NCI-H128 (cell line): ENCODE data around the gene ANXA6.
A peak's percentile ranks its signal among the peaks of the same experiment; 100 is the strongest.

ENCODE experiments used
- DNase-seq: peaks from one replicate; lab custom pipeline; 2025; ENCODE audit not compliant: unreplicated experiment; lab: John Stamatoyannopoulos, UW

ANXA6 gene

DNA sequence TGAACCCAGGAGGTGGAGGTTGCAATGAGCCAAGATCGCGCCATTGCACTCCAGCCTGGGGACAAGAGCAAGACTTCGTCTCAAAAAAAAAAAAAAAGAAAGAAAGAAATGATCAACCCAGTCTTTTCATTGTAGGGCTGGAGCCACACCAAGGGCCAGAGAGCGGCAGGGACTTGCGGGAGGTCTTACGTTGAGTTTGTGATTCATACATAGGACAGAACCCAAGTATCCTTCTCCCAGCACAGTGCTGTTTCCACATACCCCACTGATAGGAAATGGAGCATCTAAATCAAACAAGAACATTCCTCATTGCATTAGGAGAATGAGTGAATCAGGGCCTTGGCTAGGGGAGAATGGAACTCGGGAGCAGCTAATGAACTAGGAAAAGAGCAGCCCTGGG, 73.2 kb downstream of the ANXA6 start:
- no peak for DNase-seq

DNA sequence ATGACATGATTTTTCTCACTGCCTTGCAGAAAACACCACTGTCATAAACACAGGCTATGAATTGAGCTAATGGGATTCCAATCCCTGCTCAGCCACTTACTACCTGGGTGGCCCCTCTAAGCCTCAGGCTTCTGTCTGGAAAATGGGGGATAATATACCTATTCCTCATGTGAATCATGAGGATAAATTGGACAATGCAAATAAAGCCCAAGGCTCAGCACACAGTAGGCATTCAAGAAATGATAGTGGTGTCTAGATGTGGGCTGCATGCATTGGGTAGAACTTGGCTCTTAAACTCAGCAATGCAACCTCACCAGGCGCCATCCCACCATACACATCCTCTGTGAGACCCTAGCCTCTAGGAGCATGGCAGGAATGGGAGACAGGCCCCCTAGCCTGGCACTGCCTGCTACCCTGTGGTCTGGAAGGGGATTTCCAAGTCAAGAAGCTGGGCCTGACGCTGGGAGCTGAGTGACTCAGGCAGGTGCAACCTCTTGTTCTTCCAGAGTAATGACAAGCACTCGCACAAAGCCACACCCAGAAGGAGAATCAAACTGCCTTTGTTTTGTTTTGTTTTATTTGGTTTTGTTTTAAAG, 74.4 kb downstream of the ANXA6 start:
- DNase-seq: no peak

DNA sequence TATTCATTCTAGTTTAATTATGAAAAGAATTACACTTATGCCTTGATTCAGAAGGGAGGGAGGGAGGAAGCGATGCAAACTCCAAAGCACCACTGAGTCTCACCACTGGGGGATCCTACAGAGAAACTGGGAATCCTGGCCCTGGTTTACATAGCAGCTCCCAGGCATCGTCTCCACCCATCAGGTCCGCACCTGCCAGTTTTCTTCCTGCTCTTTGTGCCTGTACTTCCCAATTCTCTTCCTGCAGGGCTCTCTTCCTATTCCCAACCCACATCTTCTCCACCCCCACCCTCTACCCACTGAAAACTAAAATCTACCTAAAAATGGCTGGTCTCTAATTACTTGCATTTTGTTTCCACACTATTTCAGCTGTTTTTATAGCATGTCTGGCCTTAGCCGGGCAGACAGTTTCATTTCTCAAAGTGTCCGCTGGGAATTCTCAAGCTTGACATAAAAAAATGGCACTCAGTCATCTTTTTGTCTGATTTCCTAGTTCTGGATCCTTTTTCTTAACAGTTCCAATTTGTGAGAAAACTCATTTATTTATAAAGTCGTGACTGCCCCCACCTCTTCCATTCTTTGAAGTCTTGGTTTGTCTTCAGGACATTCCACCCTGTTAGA, 75.2 kb downstream of the ANXA6 start:
- no peak for DNase-seq

DNA sequence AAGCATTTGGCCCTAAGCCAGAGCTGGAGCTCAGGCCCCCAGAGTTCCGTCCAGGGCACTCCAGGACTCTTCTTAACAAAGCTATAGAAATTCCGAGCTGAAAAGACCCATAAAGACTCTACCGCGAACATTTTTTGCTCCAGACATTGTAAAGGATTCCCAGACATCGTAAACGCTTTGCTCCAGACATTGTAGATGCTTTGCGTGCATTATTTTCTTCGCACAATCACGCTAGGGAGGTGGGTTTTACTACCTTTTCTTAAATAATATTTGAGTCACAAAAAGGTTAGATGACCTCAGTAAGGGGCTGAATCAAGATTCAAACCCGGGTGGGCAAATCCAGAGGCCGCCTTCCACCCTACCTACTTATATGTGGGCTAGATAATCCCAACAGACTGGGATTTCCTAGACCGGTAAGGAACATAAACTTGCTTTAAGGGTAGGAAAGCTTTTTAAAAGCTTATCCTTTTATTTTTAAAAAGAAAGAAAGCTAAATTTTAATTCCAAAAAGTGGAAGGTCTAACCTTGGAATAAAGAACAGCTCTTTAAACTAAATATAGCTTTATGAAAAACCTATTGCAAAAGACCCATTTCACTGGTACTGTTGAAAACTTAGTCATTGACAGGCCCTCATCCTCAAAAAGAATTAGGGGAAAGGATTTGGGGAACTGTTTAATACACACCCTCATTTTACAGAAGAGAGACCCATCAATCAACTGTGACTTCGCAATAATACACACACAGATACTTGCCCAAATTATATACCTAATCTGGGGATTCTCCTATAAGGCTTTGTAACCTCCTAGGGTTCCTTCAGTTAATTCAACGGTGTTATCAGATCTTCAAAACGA, 75.9 kb downstream of the ANXA6 start:
- DNase-seq: no peak

DNA sequence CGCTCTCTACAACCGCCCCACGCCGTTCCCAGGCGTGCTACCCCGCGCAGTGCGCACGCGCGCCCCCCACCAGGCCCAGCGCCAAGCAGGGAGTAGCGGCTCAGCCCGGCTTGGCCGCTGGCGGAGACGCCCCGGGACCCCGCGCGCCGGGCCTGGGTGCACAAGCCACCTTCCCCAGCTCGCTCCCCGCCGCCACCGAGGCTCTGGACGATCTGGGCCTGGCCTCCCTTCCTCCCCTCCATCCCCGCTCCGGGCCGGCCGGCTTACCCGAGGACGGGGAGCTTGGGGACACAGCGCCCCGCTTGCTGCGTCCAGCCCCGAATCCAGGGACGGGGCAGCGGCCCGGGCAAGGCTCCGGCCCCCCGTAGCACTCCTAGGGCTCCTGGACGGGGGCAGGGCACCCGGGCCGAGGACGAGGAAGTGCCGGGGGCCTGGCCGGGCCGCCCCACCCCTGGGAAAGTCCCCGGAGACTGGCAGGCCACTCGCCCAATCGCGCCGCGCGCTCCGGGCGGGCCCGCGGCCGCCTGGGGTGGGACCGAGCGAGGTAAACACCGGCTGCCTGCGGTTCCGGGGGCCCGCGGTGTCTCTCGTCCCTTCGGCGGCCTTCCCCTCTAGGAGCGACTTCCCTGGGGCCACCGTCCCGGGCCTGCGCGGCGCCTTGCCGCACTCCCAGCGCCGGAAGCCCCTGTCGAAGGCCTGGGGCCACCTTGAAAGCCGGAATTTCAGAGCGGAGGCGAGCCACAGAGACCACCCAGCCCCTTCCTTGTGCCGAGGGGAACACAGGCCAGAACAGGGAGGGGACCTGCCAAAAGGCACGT, 76.8 kb downstream of the ANXA6 start, which contains the start of gene TNIP1:
TNIP1 (minus strand) TSS at position 422 of the 818 bp plus-strand sequence. CDS start 15,939 bp downstream, outside the sequence.
- peak; percentile 30 for DNase-seq

DNA sequence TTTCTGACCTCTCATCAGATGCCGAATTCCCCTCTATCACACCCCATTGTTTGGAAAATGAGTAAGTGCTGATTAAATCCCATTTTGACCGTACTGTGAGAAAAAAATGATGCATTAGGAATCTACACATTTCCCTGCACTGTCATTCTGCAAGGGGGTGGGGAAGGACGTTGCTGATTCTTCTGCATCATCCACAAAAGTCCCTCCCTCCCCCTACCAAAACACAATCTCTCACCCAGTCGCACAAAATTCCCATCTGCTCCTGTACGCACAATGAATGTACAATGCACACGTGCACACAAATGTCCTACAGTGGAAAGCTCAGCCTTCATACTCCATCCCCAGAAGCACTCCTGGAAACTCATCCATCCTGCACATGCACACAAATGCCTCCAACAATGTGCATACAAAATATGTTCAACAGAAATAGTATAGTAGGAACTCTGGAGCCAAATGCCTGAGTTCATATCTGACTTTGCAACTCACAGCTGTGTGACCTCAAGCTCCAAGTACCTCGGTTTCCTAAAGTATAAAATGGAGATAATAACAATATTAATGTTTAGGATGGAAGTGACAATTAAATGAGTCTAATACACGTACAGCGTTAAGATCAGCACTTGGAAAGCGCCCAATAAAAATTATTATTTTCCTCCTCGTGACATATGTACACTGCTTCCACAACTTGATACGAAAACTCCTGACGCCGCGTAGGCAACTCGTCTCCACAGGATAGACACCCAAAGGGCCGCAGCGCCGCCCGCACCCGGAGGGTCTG, 77.6 kb downstream of the ANXA6 start:
- DNase-seq: no peak

DNA sequence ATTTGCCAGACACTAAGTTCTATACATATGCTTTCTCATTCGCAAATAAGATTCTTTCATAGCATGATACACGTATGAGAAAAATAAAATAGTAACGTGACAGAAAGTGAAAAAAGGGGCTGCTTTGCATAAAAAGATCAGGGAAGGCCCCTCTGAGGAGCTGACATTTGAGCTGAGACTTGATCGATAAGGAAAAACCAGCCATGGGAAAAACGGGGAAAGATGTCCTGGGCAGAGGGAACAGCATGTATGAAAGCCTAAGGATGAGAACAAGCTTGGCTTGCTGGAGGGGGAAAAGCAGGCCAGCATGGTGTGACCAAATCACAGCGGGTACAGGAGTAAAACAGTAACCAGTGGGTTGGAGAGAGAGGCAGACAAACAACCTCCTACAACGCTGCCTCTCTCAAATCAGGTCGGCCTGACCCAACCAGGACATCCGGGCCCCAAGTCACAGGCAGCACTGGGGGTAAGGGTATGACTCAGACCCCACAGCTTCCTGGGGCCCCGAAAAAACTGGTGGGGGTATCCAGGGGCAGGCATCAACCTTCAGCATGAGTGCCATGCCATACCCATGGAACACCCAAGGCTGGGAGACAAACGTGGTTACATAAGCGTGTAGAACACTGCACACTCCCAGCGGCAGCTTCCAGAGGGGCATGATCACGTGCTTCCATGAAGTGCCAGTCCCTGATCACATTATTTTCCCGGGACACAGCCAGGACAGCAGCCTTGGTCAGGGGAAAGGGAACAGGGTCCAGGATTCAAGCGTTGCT, 78.9 kb downstream of the ANXA6 start:
- no peak for DNase-seq

DNA sequence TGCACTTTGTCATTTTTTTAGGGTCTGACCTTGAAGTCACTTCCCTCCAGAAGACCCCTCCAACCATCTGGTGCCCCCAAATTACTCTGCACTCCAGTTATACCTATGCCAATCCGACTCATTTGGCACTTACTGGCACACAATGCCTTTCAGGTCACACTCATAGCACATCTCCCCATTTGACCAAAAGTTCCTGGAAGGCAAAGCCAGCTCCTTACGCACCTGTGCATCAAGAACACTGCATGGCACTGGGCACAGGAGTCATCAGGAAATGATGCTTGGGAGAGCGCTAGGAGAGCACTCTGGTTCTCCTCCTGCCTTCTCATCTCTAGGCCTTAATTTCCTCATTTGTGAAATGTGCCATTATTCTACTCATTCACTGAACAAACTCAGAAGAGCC, 79.6 kb downstream of the ANXA6 start:
- DNase-seq: no peak

DNA sequence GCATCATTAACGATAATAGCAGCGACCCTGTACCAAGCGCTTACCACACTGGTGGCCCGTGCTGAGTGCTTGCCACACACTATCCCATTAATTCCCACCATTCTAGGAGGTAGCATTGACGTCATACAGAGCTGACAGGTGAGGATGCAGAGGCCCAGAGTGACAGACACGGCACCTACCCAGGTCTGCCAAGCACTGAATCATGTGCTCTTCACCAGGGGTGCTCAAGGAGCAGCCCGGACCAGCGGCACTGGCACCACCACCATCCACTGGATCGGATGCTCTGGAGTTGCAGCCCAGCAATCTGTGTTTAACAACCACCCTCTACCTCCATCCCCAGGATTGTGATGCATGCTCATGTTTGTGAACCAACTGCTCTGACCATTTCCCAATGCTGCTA, 80.2 kb downstream of the ANXA6 start:
- no peak for DNase-seq

DNA sequence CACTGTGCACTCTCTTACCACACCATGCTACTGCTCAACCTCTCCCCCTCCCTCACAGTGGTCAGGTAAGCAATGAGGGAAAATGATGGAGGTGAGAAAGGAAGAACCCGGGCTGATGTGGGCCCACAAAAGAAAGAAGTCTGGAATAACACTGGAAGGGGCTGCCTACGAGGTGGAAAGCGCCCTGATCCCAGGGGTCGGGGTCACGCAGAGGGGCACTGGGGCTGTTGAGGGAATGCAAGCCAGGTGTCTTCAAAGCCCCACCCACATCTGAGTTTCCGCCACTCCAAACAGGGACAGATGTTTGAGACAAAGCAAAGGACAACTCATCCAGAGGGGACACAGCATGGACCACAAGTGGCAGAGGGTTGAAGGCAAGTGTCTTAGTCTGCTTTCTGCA, 81.0 kb downstream of the ANXA6 start:
- DNase-seq: no peak

DNA sequence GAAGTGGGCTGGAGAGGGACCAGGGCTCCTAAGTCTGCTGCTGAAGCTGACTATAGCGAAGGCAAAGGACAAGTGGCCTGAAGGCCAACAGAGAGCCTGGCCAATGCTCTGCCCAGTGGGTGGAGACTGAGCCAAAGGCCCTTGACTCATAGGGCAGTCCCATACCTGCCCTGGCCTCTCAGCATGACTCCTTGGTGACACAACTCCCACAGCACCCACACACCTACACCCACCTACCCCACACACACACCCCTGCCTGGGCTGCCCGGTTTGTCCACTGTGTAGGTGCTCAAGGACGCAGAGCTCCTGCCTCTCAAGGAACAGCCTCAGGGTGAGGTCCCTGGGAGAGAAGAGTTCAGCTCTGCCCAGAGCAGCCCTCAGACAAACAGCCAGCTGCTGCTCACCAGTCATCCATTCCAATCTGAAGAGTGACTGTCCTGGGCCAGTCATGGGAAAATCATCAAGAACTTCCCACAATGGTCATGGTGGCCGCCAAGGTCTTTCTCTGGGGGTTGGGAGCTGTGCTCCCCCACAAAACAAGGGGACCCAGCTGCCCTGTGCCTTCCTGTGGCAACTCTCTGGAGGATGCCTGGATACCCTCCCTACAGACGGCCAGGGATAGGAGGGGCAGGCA, 81.8 kb downstream of the ANXA6 start:
- no peak for DNase-seq

DNA sequence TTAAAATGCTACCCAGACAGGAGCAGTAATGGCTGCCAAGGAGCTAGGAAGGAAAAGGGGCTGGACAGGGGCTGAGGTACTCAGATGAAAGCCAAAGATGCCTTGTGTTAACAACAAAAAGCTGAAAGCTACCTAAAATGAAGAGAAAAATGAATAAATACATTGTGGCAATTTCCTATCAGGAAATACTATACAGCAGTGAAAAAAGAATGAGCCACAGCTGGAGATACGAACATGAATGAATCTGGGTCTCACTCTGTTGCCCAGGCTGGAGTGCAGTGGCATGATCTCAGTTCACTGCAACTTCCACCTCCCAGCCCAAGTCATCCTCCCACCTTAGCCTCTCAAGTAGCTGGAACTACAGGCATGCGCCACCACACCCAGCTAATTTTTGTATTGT, 83.0 kb downstream of the ANXA6 start:
- no peak for DNase-seq

DNA sequence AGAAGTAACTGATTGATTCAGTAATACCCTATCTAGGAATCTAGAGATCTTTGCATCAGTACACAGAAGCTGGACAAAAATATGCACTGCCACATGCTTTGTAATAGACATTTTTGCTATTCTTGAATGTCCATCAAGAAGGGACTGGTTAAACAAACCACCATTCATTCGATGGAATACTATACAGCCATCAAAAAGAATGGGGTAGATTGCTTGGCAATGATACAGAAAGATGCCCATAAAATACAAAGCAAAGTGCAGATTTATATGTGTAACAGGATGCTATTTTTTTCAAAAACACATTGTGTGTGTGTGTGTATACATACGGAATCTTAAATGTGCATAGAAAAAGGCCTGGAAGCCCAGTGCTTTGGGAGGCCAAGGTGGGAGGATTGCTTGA, 84.3 kb downstream of the ANXA6 start:
- no peak for DNase-seq

DNA sequence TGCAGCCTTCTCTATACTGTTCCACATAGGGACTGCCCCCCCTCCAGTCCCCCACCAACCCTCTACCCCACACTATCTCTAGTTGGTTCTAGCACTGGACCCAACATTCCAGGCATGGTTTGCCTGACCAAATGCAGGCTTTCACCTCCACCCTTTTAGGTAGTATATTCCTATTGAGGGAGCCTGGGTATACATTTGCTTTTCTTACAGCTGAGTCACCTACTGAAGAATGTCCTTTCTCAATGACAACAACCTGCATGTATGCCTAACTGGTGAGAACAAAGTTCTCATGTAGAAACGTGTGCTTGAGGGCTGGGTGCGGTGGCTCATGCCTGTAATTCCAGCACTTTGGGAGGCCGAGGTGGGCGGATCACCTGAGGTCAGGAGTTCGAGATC, 85.0 kb downstream of the ANXA6 start:
- no peak for DNase-seq

DNA sequence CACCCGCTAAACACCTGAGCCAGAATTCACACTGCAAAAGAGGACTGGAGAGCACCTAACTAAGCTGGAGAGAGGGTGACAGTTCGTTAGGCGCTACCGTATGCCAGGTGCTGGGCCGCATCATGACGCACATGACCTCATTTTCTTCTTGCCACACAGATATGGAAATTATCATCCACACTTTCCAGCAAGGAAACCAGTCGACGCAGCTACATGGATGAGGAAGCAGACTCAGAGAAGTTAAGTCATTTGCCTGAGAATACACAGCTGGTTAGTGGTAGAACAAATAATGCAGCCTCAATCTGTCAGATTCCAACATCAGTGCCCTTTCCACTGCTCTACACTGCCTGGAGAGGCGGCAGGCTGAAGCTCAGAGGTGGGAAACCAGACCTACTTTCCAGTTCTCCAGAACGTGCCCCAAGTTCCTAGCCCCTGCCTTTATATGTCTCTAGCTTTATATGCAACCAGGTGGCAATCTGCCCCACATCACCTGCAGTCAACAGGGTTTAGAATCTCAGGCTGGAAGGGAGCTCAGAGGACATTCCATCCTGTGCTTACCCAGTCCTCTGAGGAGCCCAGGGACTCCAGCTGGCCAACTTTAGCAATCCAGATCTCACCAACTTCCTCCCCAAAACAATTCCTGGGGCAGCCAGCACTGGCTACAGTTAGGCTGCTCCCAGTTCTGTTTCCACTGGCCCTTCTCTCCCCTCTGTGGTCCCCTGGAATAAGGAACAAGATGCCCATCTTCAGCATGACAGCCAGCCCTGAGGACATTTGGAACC, 85.5 kb downstream of the ANXA6 start:
- no peak for DNase-seq

DNA sequence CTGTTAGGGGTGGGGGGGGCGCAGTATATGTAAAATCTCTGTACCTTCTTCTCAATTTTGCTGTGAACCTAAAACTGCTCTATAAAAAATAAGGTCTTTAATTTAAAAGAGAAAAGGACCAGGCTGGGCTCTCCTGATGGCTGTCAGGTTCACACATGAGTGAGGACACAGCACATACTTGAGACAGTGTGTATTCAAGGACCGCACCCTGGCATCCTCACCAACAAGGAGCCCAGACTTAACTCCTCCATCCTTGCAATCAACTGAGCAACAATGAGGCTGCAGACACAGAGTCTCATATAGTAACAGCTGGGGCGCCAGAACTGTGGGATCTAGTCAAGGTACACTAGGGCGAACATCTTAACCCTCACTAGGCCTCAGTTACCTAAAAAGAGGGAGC, 86.6 kb downstream of the ANXA6 start:
- no peak for DNase-seq

DNA sequence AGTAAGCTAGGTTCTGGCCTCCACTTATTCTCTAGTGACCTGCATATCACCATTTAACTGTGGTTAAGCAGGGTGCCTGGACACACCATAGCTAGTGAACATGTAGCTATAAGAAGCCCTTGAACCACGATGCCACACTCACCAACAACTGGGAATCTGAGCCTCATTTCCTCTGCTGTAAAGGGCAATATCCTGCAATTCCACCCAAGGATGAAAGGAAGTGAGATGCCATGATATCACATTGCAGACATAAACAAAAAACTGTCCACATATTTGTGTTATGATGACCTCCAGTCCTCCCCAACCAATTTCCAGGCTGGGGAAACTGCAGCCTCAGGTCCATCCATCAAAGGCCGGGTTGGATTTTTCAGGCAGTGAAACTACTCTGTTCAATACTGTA, 87.1 kb downstream of the ANXA6 start:
- no peak for DNase-seq

DNA sequence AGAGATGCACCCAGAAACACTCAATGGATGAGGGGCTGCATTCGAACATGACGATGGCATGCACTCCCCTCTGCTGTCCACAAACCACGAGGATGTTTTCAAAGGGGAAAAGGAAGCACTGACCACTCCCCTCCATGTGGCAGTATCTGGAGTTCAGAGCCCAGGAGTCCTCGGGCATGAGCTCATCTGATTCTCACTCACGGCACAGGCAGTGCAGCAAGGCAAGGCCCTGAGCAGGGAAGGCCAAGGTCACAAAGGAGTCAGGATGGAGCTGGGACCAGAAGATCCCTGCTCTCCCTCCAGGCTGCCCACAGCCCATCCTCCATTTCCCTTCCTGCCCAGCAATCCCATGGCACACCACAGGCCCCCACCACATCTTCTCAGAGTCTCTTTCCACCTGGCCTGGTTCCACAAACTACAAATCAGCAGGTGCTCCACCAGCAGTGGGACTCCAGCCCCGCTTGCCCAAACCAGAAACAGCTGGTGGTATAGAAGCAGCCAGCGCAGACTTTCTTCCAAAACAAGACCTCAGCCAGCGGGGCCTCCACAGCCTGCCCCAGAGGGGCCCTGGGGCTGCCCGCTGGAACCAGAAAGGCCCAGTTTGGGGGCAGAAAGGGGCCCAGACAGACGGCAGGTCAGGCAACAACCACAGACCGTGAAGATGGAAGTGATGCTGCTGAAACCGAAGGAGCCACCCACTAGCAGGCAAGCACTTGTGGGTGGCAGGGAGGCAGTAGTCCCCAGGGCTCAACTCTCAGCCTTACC, 89.0 kb downstream of the ANXA6 start:
- no peak for DNase-seq
